ENCODE results near the gene TAPBPL.

Gene TAPBPL

GRCh38 chr12:6437586-6437985 lies 14.3 kb upstream of the TAPBPL start:
- FAIRE-seq, result no peak

GRCh38 chr12:6438345-6438744 lies 13.5 kb upstream of the TAPBPL start:
- FAIRE-seq, result no peak

DNA sequence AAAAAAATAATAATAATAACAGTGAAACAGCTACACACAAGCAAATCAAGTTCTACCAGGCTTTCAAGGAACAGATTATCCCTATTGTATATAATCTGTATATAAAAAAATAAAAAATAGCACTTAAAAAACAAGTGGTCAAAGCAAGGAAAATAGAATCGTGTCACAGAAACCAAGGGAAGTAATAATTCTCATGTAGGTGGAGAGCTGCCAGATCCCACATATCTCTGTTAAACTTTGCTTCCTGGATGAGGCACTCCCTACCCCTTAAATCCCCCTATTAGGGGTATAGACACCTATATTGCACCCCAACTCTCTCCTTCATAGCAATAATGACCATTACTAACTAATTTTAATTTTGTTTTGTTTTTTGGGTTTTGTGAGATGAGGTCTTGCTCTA lies 11.5 kb upstream of the TAPBPL start:
- FAIRE-seq, result no peak

DNA sequence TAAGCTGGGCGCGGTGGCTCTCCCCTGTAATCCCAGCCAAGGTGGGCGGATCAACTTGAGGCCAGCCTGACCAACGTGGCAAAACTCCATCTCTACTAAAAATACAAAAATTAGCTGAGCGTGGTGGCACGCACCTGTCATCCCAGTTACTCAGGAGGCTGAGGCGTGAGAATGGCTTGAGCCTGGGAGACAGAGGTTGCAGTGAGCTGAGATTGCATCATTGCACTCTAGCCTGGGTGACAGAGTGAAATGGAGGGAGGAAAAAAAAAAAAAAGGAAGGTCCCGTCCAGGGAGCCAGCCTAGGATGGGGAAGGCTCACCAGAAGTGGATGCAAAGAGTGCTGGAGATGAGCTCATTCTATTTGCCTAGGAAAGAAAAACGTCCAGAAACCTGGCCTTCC lies 9.0 kb upstream of the TAPBPL start:
- no peak for FAIRE-seq

DNA sequence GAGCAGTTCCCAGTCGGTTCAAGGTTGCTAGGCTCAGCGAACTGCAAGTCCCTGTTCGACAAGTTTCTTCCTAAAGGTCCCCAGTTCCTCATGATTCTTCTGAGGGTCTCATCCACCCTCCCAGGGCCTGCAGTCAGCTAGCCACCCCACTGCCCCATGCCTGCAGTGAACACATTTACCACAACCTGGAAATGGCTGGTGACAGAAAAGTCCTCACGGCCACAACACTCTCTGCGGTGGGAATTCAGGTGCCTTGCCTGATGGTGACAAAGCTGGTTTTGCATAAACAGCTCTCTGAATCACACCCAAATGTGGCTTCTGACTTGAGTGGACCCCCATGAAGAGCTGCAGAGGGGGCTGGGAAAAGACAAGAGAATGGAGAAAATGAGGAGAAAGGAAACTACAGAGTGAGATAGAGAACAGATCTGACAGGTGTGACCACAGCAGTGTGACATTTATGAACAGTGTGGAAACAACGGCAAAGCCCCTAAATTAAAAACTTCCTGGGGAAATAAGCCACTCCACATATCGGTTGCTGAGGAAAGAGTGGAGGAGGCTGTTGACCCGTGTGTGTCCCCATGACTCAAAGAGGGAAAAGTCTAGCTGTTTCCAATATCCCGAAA lies 8.4 kb upstream of the TAPBPL start:
- no peak for FAIRE-seq

- no peak for FAIRE-seq
Observed at GRCh38 chr12:6444031-6444430, 7.8 kb upstream of the TAPBPL start.

DNA sequence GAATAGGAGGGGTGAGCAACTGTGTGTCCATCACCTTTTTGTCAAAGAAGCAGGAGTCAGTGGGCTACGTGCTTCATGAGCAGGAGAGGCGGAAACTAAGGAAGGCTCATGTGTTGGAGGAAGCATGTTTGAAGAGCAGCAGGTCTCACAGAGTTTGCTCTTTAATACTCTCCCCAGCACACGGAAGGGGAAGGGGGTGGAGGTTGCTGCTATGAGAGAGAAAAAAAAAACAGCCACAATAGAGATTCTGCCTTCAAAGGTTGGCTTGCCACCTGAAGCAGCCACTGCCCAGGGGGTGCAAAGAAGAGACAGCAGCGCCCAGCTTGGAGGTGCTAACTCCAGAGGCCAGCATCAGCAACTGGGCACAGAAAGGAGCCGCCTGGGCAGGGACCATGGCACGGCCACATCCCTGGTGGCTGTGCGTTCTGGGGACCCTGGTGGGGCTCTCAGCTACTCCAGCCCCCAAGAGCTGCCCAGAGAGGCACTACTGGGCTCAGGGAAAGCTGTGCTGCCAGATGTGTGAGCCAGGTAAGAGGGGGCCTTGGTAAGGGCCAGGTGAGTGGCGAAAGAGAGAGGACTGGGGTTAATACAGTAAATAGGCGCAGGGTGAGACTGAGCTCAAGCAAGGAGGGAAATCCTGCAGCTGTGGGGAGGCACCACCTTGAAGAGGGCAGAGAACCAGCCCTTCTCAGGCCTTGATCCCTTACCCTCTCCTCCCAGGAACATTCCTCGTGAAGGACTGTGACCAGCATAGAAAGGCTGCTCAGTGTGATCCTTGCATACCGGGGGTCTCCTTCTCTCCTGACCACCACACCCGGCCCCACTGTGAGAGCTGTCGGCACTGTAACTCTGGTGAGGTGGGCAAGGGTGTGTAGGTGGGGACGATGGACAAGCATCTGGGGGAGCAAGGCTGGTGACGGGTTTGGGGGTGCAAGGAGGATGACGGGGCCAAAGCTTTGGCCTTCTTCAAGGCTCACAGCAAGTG lies 6.8 kb upstream of the TAPBPL start, which contains the start of gene CD27:
CD27 (plus strand) TSS at position 252 of the 985 bp plus-strand sequence; CDS start at position 393, 141 bp downstream.
- FAIRE-seq, result no peak

- FAIRE-seq, result no peak
Observed at GRCh38 chr12:6450091-6450868, 1.6 kb upstream of the TAPBPL start.

GRCh38 chr12:6450869-6451347 lies 934 bp upstream of the TAPBPL start:
- no peak for FAIRE-seq

DNA sequence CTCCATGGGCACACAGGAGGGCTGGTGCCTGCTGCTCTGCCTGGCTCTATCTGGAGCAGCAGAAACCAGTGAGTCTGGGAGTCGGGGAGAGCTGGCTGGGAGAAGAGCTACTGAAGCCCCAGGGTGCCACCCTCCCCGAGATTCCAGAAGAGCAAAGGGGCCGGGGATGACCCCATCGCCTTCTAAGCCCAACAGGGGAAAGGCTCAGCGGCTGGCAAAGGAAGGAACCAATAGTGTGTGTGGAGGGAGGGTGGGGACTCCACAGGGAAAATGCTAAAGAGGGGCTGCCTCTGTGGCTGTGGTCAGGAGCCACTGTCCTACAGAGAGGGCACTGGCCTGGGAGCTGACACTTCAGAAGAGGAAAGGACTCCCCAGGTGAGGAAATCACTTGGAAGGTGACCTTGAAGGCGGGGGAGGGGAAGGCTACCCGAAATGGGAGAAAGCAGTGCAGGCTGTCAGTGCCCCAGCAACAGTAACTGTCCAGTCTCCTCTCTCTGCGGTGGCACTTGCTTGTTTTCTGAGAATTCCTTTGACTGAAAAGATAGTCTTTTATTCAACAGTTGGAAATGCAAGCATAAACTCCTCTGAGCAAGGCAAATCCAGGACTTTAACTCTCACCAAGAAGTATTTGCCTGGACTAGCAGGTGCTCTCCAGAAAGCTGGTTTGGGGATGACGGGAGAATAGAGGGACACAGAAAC lies 552 bp downstream of the TAPBPL start:
- no peak for FAIRE-seq

GRCh38 chr12:6452944-6453630 lies 1.2 kb downstream of the TAPBPL start:
- no peak for FAIRE-seq

- no peak for FAIRE-seq
Observed at GRCh38 chr12:6457220-6457945, 5.5 kb downstream of the TAPBPL start.

DNA sequence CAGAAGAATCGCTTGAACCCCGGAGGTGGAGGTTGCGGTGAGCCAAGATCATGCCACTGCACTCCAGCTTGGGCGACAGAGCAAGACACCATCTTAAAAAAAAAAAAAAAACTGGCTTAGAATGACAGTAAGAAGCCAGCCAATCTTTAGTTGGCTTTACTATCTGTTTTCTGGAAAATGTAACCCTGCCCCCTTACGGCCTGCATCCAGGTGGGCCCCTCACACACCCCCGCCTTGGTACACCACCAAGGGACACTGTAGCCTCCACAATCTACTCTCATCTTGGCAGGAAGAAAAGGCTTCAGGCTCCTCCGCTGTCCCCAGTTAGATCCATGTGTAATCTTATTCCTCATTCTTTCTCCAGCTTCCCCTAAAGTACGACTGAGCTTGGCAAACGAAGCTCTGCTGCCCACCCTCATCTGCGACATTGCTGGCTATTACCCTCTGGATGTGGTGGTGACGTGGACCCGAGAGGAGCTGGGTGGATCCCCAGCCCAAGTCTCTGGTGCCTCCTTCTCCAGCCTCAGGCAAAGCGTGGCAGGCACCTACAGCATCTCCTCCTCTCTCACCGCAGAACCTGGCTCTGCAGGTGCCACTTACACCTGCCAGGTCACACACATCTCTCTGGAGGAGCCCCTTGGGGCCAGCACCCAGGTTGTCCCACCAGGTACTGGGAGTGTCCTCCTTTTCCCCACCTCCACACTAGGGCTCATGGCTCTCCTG lies 6.6 kb downstream of the TAPBPL start:
- FAIRE-seq, result no peak

- no peak for FAIRE-seq
Observed at GRCh38 chr12:6459004-6459337, 7.1 kb downstream of the TAPBPL start.

DNA sequence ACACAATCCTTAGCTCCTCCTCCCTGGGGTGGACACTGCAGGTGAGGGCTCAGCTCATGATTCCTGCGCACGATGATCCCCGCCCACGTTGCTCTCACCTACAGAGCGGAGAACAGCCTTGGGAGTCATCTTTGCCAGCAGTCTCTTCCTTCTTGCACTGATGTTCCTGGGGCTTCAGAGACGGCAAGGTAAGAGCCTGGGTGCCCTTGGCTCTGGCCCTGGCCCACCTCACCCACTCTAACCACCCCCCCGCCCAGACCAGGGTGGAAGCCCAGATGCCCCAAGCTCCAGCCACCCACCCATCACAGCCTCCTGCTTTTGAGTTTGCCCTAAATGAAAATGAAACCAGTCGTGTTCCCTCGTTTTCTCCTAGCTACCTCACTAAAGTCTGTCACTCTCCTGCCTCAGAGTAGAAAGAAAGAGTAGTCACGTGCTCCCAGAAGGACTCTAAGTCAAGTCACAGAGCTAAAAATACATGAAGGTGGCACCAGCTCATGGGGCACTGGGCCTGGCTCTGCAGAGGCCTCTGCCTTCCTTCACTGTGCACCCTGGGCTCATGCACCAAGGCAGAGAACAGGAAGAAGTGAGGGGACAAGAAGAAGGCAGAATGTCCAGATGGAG lies 9.0 kb downstream of the TAPBPL start:
- no peak for FAIRE-seq

- no peak for FAIRE-seq
Observed at GRCh38 chr12:6461401-6462233, 9.8 kb downstream of the TAPBPL start.

GRCh38 chr12:6462234-6462995 lies 10.6 kb downstream of the TAPBPL start:
- FAIRE-seq, result no peak

DNA sequence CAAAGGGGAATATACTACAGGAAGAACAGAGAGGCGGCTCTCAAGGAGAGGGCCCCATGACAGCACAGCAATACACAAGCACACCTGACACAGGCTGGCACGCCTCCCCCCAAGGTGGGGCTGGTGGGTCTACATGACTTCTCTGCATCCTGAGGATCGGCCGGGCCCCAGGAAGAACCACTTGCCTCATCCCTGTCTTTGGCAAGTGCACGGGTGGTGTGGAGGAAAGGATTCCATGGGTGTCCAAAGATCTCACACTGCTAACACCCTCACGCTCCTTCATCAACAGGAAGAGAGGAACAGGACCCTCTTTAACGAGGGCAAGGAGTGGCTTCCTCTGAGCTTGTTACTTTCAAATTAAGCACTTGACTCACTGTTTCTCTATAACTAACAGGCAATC lies 11.4 kb downstream of the TAPBPL start:
- FAIRE-seq, result no peak

Data from colon (tissue), 2 donors.